Upper lobe of right lung (tissue), 1 donor: ENCODE data around the gene ARHGEF10L. TPM values are rescaled to one million over a fixed set of nuclear protein-coding genes. Genes with fewer than 3 reads are reported as not detected.

ENCODE experiments used
- ATAC-seq: fragments of 200-7000 bp; cut with Tn5 transposase; one replicate; pipeline ENCODE4 v1.9.1; 2020; ENCODE audit warnings: mild to moderate bottlenecking, moderate library complexity
- DNase-seq: peaks from one replicate; pipeline ENCODE4 v3.0.0-alpha.2; 2020
- H3K27ac ChIP-seq: fragments of 200-600 bp; one replicate; pipeline ENCODE4 v1.8.0; 2022
- H3K27me3 ChIP-seq: fragments of 200-600 bp; one replicate; pipeline ENCODE4 v1.8.0; 2022; ENCODE audit warnings: mild to moderate bottlenecking
- H3K36me3 ChIP-seq: fragments of 200-600 bp; one replicate; pipeline ENCODE4 v1.8.0; 2022
- H3K4me1 ChIP-seq: fragments of 200-600 bp; one replicate; pipeline ENCODE4 v1.8.0; 2022
- H3K4me3 ChIP-seq: fragments of 200-600 bp; one replicate; pipeline ENCODE4 v1.8.0; 2022; ENCODE audit warnings: mild to moderate bottlenecking
- H3K9me3 ChIP-seq: fragments of 200-600 bp; one replicate; pipeline ENCODE4 v1.8.0; 2022
- intact Hi-C: fragments of 100-400 bp; cut with DNase I; formaldehyde crosslinking; loops from one replicate; pipeline ENCODE4 v1.11.0; 2022
- total RNA-seq: library from RNA; stranded (reverse); fragmentation: NEBNext Ultra II Directional; extraction: Animal tissue kit (Norgen Biotek cat#: 25700); gene quantifications from one replicate; pipeline ENCODE4 v1.2.1, GENCODE V29; 2021
- TF ChIP-seq, protein P1 (sequence below): fragments of 200-600 bp; IDR thresholded peaks from one replicate; pipeline ENCODE4 v1.8.0; 2022; ENCODE audit warnings: antibody characterized with exemption
- donor health status: DM: no; HTN: yes; CAD: no; lungs with severe emphysema.

Gene ARHGEF10L
- total RNA-seq, 1 donor from 2014 or later = 34.1 TPM

DNA sequence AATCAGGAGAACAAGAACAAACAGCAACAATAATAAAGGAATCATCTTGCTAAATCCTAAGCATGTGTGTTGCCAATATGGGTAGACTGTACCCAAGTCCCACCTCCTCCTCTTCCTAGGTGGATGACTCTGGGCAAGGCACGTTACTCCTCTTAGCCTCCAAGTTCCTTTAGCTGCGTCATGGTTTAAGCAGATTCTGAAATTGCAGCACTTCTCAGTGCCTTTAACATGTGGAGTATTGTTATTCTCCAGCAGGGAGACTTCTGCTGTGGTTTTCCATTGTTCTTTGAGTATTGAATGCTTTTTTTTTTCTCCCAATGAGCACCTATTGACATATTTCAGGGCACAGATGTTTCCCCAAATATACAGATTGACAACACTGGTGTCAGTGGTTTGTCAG, 15.5 kb downstream of the ARHGEF10L start:
- DNase-seq (no peak), ATAC-seq (no peak)
- Histone ChIP-seq H3K27me3 (no peaks in the 10 kb centered on the region), H3K4me3 (no peak overlapping the region), H3K27ac (no peak overlapping the region), H3K36me3 (no peaks in the 10 kb centered on the region), H3K4me1 (peaks cover 13% of the 10 kb centered on the region), H3K9me3 (no peaks in the 10 kb centered on the region)
- intact Hi-C loops = no loop called here
- TF ChIP-seq, protein P1, sequence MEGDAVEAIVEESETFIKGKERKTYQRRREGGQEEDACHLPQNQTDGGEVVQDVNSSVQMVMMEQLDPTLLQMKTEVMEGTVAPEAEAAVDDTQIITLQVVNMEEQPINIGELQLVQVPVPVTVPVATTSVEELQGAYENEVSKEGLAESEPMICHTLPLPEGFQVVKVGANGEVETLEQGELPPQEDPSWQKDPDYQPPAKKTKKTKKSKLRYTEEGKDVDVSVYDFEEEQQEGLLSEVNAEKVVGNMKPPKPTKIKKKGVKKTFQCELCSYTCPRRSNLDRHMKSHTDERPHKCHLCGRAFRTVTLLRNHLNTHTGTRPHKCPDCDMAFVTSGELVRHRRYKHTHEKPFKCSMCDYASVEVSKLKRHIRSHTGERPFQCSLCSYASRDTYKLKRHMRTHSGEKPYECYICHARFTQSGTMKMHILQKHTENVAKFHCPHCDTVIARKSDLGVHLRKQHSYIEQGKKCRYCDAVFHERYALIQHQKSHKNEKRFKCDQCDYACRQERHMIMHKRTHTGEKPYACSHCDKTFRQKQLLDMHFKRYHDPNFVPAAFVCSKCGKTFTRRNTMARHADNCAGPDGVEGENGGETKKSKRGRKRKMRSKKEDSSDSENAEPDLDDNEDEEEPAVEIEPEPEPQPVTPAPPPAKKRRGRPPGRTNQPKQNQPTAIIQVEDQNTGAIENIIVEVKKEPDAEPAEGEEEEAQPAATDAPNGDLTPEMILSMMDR = no peak

DNA sequence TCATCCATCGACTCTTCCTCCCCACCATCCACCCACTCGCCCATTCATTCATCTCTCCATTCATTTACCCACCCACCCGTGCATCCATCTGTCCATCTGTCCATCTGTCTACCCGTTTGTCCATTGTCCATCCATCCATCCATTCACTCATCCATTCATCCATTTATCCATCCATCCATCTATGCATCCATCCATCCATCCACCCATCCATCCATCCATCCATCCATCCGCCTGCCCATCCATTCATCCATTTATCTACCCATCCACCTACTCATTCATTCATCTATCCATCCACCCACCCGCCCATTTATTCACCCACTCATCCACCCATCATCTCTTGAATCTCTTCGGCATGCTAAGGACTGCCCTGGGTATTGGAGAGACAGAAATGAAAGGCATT, 18.5 kb downstream of the ARHGEF10L start:
- no peaks in the 10 kb centered on the region for H3K36me3 ChIP-seq
- intact Hi-C loops = no loop called here
- DNase-seq (no peak), ATAC-seq (no peak)
- TF ChIP-seq, protein P1 = no peak
- H3K27me3 ChIP-seq = no peaks in the 10 kb centered on the region
- no peaks in the 10 kb centered on the region for H3K9me3 ChIP-seq
- H3K27ac ChIP-seq = no peak overlapping the region
- peaks cover 17% of the 10 kb centered on the region for H3K4me1 ChIP-seq
- H3K4me3 ChIP-seq = no peak overlapping the region

DNA sequence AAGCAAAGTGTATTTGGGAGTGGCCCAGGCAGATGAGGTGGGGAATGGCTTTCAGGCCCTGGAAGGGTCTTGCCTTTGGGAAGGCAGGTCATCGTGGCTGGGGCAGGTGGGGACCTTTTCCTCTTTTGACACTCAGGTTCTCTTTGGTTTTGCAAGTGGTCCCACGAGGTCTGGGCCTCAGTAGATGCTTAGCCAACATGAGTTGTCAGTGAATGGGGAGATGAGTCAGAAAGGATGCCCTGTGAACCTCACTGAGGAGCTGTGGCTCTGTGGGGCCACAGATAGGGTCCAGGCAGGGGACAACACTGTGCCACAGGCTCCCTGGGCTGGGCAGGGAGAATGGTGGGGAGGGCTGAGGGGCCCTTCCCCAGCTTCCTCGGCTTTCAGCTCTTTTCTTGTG, 19.0 kb downstream of the ARHGEF10L start:
- H3K27ac ChIP-seq = no peak overlapping the region
- DNase-seq (no peak), ATAC-seq (no peak)
- TF ChIP-seq, protein P1 = no peak
- no peaks in the 10 kb centered on the region for H3K27me3 ChIP-seq
- no peaks in the 10 kb centered on the region for H3K9me3 ChIP-seq
- no peaks in the 10 kb centered on the region for H3K36me3 ChIP-seq
- intact Hi-C loops = no loop called here
- H3K4me1 ChIP-seq = peaks cover 17% of the 10 kb centered on the region
- no peak overlapping the region for H3K4me3 ChIP-seq

DNA sequence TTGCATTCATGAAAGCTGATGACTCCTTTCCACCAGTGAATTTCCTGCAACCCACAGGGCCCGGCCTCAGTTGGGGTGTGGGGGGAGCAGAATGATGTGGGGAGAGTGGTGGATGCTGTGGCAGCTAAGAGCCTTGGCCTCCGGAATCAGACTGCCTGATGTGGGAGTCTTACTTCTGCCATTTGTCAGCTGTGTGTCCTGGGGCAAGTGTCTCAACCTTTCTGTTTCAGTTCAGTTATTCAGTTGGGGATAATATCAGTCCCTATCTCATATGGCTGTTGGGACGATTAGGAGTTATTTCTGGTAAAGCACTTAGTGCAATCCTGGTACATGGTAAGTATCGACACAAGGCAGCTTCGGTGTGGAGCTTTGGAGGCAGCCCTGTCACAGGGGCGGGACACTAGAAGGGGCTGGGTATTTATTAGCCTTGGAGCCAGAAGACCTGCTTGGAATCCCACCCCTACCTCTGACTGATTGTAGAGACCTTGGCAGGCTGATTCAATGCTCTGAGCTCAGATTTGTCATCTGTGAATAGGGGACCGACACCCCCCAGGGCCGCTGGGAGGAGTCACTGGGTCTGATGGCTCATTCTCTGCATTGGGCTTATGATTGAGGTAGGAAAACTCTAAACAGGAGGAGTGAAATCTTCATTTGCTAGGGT, 19.6 kb downstream of the ARHGEF10L start:
- Histone ChIP-seq H3K4me1 (peaks cover 18% of the 10 kb centered on the region), H3K27ac (no peak overlapping the region), H3K9me3 (no peaks in the 10 kb centered on the region), H3K4me3 (no peak overlapping the region), H3K27me3 (no peaks in the 10 kb centered on the region), H3K36me3 (no peaks in the 10 kb centered on the region)
- ATAC-seq (no peak), DNase-seq (no peak)
- TF ChIP-seq, protein P1 = no peak
- intact Hi-C loops = no loop called here

DNA sequence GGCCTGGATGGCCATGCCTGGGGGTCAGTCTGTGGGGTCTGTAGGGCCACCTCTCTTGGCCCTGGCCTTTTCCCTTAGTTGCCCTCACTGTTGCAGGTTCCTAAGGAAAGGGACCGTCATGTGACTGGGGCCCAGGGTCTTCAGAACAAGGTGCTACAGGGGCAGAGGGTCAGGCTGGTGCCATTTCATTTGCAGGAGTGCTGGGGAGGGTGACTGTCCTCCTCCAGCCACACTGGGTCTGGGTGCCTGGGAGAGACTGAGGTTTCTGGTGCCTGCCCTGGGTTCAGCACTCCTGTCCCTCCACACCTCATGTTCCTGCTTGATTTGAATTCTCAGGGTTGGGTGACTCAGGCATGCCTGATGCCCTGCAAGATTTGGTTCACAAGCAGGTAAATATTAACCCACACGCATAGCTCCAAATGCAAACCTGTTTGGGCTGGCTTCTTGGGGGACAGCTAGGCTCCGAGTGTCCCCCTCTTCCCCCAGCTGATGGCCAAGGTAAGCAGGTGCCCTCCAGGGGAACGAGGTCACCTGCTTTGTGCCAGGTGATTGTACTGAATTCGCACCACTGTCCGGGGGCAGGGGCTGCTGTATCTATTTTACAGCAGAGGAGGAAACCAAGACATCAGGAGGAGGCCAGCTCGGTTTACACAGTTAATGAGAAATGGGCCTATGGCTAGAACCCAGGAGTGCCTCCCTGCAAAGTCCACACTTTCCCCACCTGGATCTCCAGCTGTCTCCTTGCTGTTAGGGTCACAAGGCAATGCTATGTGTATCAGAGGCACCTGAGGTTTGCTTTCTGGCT, 20.3 kb downstream of the ARHGEF10L start:
- intact Hi-C loops = no loop called here
- Histone ChIP-seq H3K27me3 (no peaks in the 10 kb centered on the region), H3K36me3 (no peaks in the 10 kb centered on the region), H3K27ac (no peak overlapping the region), H3K4me1 (peaks cover 25% of the 10 kb centered on the region), H3K4me3 (no peak overlapping the region), H3K9me3 (no peaks in the 10 kb centered on the region)
- TF ChIP-seq, protein P1 = no peak
- no peak for DNase-seq
- ATAC-seq = peak; percentile 10
